Cardiac fibroblast (primary cell): Measurements from ENCODE around the gene KMT5B.

Source experiments
- DNase-seq, 2 donors: peaks; one replicate each; pipeline versions ENCODE4 v3.0.0 to v3.0.0-alpha.2; 2010; ENCODE audit warnings: low read depth in 2 of 2
- H3K4me3 ChIP-seq, 2 donors: replicated peaks in 1 of 2; 1 replicate in 1 of 2; 2 replicates in 1 of 2; pipeline ENCODE4 v1.5.1; 2011; ENCODE audit warnings: low read depth in 2 of 2, low read length in 2 of 2, mild to moderate bottlenecking in 2 of 2, moderate library complexity in 1 of 2
- TF ChIP-seq, protein P1 (sequence below): IDR thresholded peaks from one replicate; pipeline ENCODE4 v1.5.1; 2011; ENCODE audit warnings: low read depth, mild to moderate bottlenecking, low read length, inconsistent platforms

Gene KMT5B

GRCh38 chr11:68159161-68159560, 53.9 kb downstream of the KMT5B start:
- TF ChIP-seq, protein P1, sequence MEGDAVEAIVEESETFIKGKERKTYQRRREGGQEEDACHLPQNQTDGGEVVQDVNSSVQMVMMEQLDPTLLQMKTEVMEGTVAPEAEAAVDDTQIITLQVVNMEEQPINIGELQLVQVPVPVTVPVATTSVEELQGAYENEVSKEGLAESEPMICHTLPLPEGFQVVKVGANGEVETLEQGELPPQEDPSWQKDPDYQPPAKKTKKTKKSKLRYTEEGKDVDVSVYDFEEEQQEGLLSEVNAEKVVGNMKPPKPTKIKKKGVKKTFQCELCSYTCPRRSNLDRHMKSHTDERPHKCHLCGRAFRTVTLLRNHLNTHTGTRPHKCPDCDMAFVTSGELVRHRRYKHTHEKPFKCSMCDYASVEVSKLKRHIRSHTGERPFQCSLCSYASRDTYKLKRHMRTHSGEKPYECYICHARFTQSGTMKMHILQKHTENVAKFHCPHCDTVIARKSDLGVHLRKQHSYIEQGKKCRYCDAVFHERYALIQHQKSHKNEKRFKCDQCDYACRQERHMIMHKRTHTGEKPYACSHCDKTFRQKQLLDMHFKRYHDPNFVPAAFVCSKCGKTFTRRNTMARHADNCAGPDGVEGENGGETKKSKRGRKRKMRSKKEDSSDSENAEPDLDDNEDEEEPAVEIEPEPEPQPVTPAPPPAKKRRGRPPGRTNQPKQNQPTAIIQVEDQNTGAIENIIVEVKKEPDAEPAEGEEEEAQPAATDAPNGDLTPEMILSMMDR, result no peak
- DNase-seq, result no peak

GRCh38 chr11:68158580-68158979, 54.5 kb downstream of the KMT5B start:
- TF ChIP-seq, protein P1, result no peak
- no peak for DNase-seq
- no peak overlapping the region for H3K4me3 ChIP-seq

More at GRCh38 chr11:68159161-68159560, 53.9 kb downstream of the KMT5B start:
- H3K4me3 ChIP-seq, result no peak overlapping the region

- TF ChIP-seq, protein P1, result no peak
- DNase-seq, result no peak
- no peak overlapping the region for H3K4me3 ChIP-seq
These were observed 59.4 kb downstream of the KMT5B start for GRCh38 chr11:68153742-68154141.

- TF ChIP-seq, protein P1, result no peak
- no peak overlapping the region for H3K4me3 ChIP-seq
- DNase-seq, result peak; percentile 74 to 93
These were observed 63.1 kb downstream of the KMT5B start for GRCh38 chr11:68150037-68150436.

- no peak for DNase-seq
- no peak overlapping the region for H3K4me3 ChIP-seq
- TF ChIP-seq, protein P1, result no peak
These were observed 63.7 kb downstream of the KMT5B start for GRCh38 chr11:68149417-68149816.

GRCh38 chr11:68148879-68149278, 64.2 kb downstream of the KMT5B start:
- no peak overlapping the region for H3K4me3 ChIP-seq
- TF ChIP-seq, protein P1, result no peak
- DNase-seq, result no peak

DNA sequence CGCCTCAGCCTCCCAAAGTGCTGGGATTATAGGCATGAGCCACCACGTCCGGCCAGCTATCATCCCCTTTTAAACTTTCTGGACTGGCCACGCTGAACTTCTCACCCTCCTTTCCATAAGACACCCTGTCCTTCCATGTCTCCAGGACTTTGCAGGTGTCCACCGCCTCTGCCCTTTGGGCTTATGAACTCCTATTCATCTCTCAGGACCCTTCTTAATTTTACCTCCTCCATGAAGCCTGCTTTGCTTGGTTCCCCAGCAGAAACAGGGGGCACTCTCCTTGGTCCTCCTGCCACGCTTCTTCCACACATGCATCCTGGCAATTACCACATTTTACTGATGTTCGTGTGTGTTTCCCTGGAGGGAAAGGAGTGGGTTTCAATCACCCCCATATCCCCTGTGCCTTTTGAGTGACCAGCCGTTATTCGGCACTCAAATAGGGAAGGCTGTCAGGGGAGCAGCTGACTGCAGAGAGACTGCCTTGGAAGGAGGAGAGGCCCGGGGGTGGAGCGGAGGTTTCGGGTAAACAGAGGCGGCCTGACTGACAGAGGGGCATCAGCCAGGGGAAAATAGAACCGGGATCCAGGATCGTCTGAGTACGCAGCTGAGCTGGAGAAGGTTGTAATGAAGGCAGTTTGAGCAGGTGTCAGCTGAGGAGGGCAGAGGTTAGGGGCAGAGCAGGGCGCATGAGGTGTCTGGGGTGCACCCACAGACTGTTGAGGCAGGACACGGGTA, 64.9 kb downstream of the KMT5B start:
- H3K4me3 ChIP-seq, result no peak overlapping the region
- DNase-seq, result no peak
- TF ChIP-seq, protein P1, result no peak
